ENCODE results near the gene UACA. TPM values are rescaled to one million over a fixed set of nuclear protein-coding genes. Genes with fewer than 3 reads are reported as not detected.
"Not testable (repeated sequence)": the region's sequence is repeated elsewhere in the genome, so short reads cannot be mapped to it uniquely, and the experiment has no call there.

The UACA gene
- total and polyA plus RNA-seq, 7 experiments from 2014 or later, result 0.14 to 2.1 (median 0.42) TPM; not detected in 1

DNA sequence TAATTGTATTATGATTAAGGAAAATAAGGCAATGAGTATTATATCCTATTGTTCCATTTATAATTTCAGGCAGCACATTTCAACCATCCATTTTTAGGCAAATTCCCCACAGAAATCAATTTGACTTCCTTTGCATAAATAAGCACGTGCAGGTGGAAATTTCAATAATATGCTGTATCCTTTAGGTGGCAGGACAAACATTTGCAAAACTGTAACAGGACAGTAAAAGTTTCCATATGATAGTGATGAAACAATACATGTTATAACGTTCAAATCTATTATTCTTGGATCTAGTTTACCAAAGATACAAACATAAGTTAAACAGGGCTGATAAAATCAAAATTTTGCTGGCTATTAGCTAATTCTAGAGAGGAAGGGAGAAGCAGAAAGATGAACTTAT is 8.5 kb downstream of the UACA start:
- no peaks in the 10 kb centered on the region for H3K36me3 Mint-ChIP-seq
- Histone ChIP-seq H3K9me3 (ENCODE audit: control insufficient read depth in 2 of 3, low read length in 3 of 3) (no peaks in the 10 kb centered on the region), H3K27me3 (ENCODE audit: control insufficient read depth in 2 of 2, insufficient read depth in 2 of 2, low read length in 2 of 2) (no peaks in the 10 kb centered on the region), H3K4me1 (ENCODE audit: control insufficient read depth in 2 of 2, insufficient read depth in 2 of 2, low read length in 2 of 2) (peaks cover 0 to 7% of the 10 kb centered on the region in 2 donors), H3K36me3 (ENCODE audit: control insufficient read depth in 2 of 3, insufficient read depth in 3 of 3, low read length in 3 of 3) (no peaks in the 10 kb centered on the region), H3K4me3 (ENCODE audit: low read length) (no peak overlapping the region), H3K27ac (ENCODE audit: low read depth, low read length) (no peak overlapping the region)
- ATAC-seq (no peak), DNase-seq (no peak)
- H3K4me3 Mint-ChIP-seq, result no peak overlapping the region
- no peaks in the 10 kb centered on the region for H3K9me3 Mint-ChIP-seq
- ChIA-PET CTCF (interaction anchor here (0.6 kb wide), 1 partner anchor 1339 kb away, joined by 3 read pairs; no protein-coding TSS in a partner anchor), POLR2A (no interaction called here)
- H3K27ac Mint-ChIP-seq, result no peak overlapping the region
- H3K4me1 Mint-ChIP-seq, result peaks cover 3 to 37% (median 18%) of the 10 kb centered on the region in 7 donors
- peaks cover 16 to 44% (median 29%) of the 10 kb centered on the region in 5 donors for H3K27me3 Mint-ChIP-seq
- intact Hi-C loops (cut with micrococcal nuclease), result no loop called here

DNA sequence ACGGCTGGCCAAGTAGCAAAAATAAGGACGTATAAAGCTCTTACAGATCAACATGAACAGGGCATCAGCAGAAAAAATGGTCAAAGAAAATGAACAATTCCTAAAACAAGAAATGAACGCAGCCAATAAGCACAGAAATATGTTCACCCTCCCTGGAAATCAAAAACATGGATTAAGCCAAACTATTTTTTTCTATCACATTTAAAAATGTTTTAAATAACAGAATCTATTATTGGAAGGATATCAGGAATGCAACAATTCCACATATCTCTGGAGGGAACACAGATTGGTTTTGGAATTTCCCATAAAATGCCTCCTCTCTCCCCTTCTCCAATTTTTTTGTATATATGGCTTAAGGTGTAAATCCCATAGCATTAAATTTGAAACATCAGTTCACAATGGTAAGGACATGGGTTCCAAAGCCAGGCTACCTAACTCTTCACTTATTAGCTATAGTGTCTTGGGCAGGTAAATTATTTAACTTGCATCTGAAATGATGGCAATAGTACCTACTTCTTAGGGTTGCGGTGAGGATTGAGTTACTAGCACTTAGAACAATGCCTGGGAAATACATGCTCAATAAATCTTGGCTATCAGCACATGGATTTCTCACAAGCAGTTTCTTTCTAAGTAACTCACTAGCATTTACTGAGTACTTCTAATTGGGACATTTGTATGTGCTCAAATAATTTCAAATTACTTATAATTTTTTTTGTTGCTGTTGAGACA is 10.1 kb downstream of the UACA start:
- intact Hi-C loops (cut with micrococcal nuclease), result no loop called here
- no peak overlapping the region for H3K4me3 ChIP-seq (ENCODE audit: low read length)

DNA sequence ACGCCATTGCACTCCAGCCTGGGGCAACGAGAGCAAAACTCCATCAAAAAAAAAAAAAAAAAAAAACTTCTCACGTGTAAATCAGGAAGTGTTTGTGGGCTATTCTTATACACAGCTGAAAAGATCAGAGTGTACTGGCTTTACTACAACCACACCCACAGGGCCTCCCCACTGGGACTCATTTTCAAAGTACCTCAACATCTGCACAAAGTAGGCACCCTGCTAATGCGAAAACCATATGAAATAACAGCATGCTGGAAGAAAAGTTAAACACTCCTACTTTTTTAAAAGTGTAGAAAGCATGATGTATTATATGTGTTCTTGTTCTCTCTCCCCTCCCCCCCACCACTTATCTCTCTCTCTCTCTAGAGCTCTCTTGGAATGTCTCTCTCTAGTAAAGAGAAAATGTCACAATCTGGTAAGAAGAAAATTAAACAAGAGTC is 11.1 kb downstream of the UACA start:
- peak; percentile 81 for ATAC-seq
- intact Hi-C loops (cut with micrococcal nuclease), result no loop called here
- ChIA-PET POLR2A (no interaction called here), CTCF (no interaction called here)
- H3K9me3 Mint-ChIP-seq, result no peaks in the 10 kb centered on the region
- no peak overlapping the region for H3K4me3 ChIP-seq (ENCODE audit: low read length)
- H3K9me3 ChIP-seq (ENCODE audit: control insufficient read depth in 2 of 3, low read length in 3 of 3), result no peaks in the 10 kb centered on the region
- peaks cover 0 to 7% of the 10 kb centered on the region in 2 donors for H3K4me1 ChIP-seq (ENCODE audit: control insufficient read depth in 2 of 2, insufficient read depth in 2 of 2, low read length in 2 of 2)
- no peaks in the 10 kb centered on the region for H3K36me3 Mint-ChIP-seq
- H3K27me3 ChIP-seq (ENCODE audit: control insufficient read depth in 2 of 2, insufficient read depth in 2 of 2, low read length in 2 of 2), result no peaks in the 10 kb centered on the region
- H3K27me3 Mint-ChIP-seq, result peaks cover 5 to 31% (median 11%) of the 10 kb centered on the region in 5 donors
- peaks cover 3 to 39% (median 18%) of the 10 kb centered on the region in 7 donors for H3K4me1 Mint-ChIP-seq
- DNase-seq, result peak in 7 of 9 donors; percentile 3 to 69 (median 18)
- no peaks in the 10 kb centered on the region for H3K36me3 ChIP-seq (ENCODE audit: control insufficient read depth in 2 of 3, insufficient read depth in 3 of 3, low read length in 3 of 3)
- H3K27ac Mint-ChIP-seq, result peak overlapping the region in 1 of 9 donors; percentile 74
- no peak overlapping the region for H3K27ac ChIP-seq (ENCODE audit: low read depth, low read length)
- H3K4me3 Mint-ChIP-seq, result peak overlapping the region in 3 of 10 donors; percentile 42 to 62 (median 61)

More for the DNA sequence above, 10.1 kb downstream of the UACA start:
- POLR2A ChIA-PET, result no interaction called here
- peaks cover 15 to 37% (median 19%) of the 10 kb centered on the region in 5 donors for H3K27me3 Mint-ChIP-seq
- ATAC-seq (no peak), DNase-seq (no peak)
- H3K9me3 Mint-ChIP-seq, result no peaks in the 10 kb centered on the region
- H3K4me1 Mint-ChIP-seq, result peaks cover 3 to 39% (median 18%) of the 10 kb centered on the region in 7 donors
- H3K9me3 ChIP-seq (ENCODE audit: control insufficient read depth in 2 of 3, low read length in 3 of 3), result no peaks in the 10 kb centered on the region
- H3K4me3 Mint-ChIP-seq, result no peak overlapping the region
- peaks cover 0 to 7% of the 10 kb centered on the region in 2 donors for H3K4me1 ChIP-seq (ENCODE audit: control insufficient read depth in 2 of 2, insufficient read depth in 2 of 2, low read length in 2 of 2)
- H3K27ac Mint-ChIP-seq, result no peak overlapping the region
- H3K36me3 ChIP-seq (ENCODE audit: control insufficient read depth in 2 of 3, insufficient read depth in 3 of 3, low read length in 3 of 3), result no peaks in the 10 kb centered on the region
- H3K27ac ChIP-seq (ENCODE audit: low read depth, low read length), result no peak overlapping the region
- H3K27me3 ChIP-seq (ENCODE audit: control insufficient read depth in 2 of 2, insufficient read depth in 2 of 2, low read length in 2 of 2), result no peaks in the 10 kb centered on the region
- CTCF ChIA-PET, result no interaction called here
- no peaks in the 10 kb centered on the region for H3K36me3 Mint-ChIP-seq

DNA sequence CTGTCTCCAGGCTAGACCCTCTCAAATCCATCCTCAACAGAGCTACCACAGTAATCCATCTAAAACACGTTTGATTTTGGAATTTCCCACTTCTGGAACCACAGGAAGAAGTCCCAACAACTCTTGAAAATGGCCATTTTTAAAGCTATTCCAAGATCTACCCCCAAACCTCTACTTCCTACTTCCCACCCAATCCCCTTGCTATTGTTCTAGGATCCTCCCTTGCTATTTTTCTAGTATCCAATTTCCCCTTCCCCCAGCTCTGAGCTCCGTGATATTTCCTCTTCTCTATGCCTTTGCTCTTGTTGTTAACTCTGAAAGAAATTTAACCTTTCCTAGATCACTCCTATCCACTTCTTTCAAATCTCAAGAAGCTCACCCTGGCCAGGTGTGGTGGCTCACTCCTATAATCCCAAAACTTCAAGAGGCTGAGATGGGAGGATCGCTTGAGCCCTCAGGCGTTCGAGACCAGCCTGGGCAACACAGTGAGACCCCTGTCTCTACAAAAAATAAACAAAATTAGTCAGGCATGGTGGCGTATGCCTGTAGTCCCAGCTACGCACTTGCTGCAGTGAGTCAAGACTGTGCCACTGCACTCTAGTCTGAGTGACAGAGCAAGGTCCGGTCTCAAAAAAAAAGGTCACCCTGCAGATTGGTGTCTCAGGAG is 13.0 kb downstream of the UACA start:
- peak overlapping the region in 1 of 10 donors; percentile 62 for H3K4me3 Mint-ChIP-seq
- DNase-seq (no peak), ATAC-seq (no peak)
- ChIA-PET POLR2A (no interaction called here), CTCF (no interaction called here)
- H3K36me3 Mint-ChIP-seq, result no peaks in the 10 kb centered on the region
- no peaks in the 10 kb centered on the region for H3K9me3 ChIP-seq (ENCODE audit: control insufficient read depth in 2 of 3, low read length in 3 of 3)
- no peak overlapping the region for H3K27ac ChIP-seq (ENCODE audit: low read depth, low read length)
- H3K4me3 ChIP-seq (ENCODE audit: low read length), result no peak overlapping the region
- no peak overlapping the region for H3K27ac Mint-ChIP-seq
- H3K4me1 Mint-ChIP-seq, result peaks cover 3 to 39% (median 18%) of the 10 kb centered on the region in 7 donors
- intact Hi-C loops (cut with micrococcal nuclease), result no loop called here
- peaks cover 0 to 35% (median 5%) of the 10 kb centered on the region in 5 donors for H3K27me3 Mint-ChIP-seq
- H3K27me3 ChIP-seq (ENCODE audit: control insufficient read depth in 2 of 2, insufficient read depth in 2 of 2, low read length in 2 of 2), result no peaks in the 10 kb centered on the region
- no peaks in the 10 kb centered on the region for H3K36me3 ChIP-seq (ENCODE audit: control insufficient read depth in 2 of 3, insufficient read depth in 3 of 3, low read length in 3 of 3)
- peaks cover 0 to 2% (median 0%) of the 10 kb centered on the region in 11 donors for H3K9me3 Mint-ChIP-seq
- peaks cover 0 to 7% of the 10 kb centered on the region in 2 donors for H3K4me1 ChIP-seq (ENCODE audit: control insufficient read depth in 2 of 2, insufficient read depth in 2 of 2, low read length in 2 of 2)

DNA sequence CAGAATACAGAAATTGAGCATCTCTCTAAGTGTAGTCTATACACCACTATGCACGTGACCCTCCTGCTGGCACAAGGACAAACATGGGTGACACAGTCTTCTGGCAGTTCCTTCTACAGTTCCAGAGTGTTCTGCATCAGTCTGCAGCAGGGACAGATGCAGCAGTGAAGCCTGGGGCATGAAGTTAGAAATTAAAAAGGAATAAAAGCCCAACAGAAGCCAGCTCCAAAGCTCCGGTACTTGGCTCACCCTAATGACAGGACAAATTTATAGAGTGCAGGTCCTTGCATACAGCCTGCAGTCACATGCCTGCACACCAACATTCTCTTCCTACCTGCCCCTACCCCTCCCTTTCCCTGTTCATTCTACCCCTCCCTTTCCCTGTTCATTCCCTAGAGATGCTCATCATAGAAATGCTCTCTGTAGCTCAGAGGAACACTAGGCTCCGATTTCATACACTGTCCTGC is 15.0 kb downstream of the UACA start:
- Histone ChIP-seq H3K4me1 (ENCODE audit: control insufficient read depth in 2 of 2, insufficient read depth in 2 of 2, low read length in 2 of 2) (peaks cover 0 to 7% of the 10 kb centered on the region in 2 donors), H3K27me3 (ENCODE audit: control insufficient read depth in 2 of 2, insufficient read depth in 2 of 2, low read length in 2 of 2) (no peaks in the 10 kb centered on the region), H3K36me3 (ENCODE audit: control insufficient read depth in 2 of 3, insufficient read depth in 3 of 3, low read length in 3 of 3) (no peaks in the 10 kb centered on the region), H3K9me3 (ENCODE audit: control insufficient read depth in 2 of 3, low read length in 3 of 3) (no peaks in the 10 kb centered on the region), H3K4me3 (ENCODE audit: low read length) (no peak overlapping the region), H3K27ac (ENCODE audit: low read depth, low read length) (no peak overlapping the region)
- H3K27me3 Mint-ChIP-seq, result peaks cover 0 to 30% (median 3%) of the 10 kb centered on the region in 5 donors
- intact Hi-C loops (cut with micrococcal nuclease), result no loop called here
- POLR2A ChIA-PET, result no interaction called here
- CTCF ChIA-PET, result no interaction called here
- H3K4me1 Mint-ChIP-seq, result peaks cover 3 to 36% (median 18%) of the 10 kb centered on the region in 7 donors
- ATAC-seq (peak; percentile 57), DNase-seq (no peak)
- H3K4me3 Mint-ChIP-seq, result no peak overlapping the region
- H3K27ac Mint-ChIP-seq, result no peak overlapping the region
- H3K9me3 Mint-ChIP-seq, result peaks cover 0 to 2% (median 0%) of the 10 kb centered on the region in 11 donors
- H3K36me3 Mint-ChIP-seq, result no peaks in the 10 kb centered on the region

DNA sequence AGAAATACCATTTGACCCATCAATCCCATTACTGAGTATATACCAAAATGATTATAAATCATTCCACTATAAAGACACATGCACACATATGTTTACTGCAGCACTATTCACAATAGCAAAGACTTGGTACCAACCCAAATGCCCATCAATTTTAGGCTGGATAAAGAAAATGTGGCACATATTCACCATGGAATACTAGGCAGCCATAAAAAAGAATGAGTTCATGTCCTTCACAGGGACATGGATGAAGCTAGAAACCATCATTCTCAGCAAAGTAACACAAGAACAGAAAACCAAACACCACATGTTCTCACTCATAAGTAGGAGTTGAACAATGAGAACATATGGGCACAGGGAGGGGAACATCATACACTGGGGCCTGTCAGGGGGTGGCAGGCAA is 16.8 kb downstream of the UACA start:
- POLR2A ChIA-PET; intact Hi-C loops (cut with micrococcal nuclease); DNase-seq; H3K4me1 ChIP-seq (ENCODE audit: control insufficient read depth in 2 of 2, insufficient read depth in 2 of 2, low read length in 2 of 2); H3K36me3 ChIP-seq (ENCODE audit: control insufficient read depth in 2 of 3, insufficient read depth in 3 of 3, low read length in 3 of 3); H3K4me3 Mint-ChIP-seq; H3K4me3 ChIP-seq (ENCODE audit: low read length); H3K36me3 Mint-ChIP-seq; H3K9me3 ChIP-seq (ENCODE audit: control insufficient read depth in 2 of 3, low read length in 3 of 3); H3K27ac ChIP-seq (ENCODE audit: low read depth, low read length); CTCF ChIA-PET; H3K27ac Mint-ChIP-seq; H3K27me3 ChIP-seq (ENCODE audit: control insufficient read depth in 2 of 2, insufficient read depth in 2 of 2, low read length in 2 of 2); H3K9me3 Mint-ChIP-seq; ATAC-seq: not testable (repeated sequence)
- Mint-ChIP-seq H3K4me1 (peaks cover 0 to 19% (median 6%) of the 10 kb centered on the region in 7 donors), H3K27me3 (peaks cover 0 to 23% (median 3%) of the 10 kb centered on the region in 5 donors)
